ENCODE data around the gene UPF3A.

DNA sequence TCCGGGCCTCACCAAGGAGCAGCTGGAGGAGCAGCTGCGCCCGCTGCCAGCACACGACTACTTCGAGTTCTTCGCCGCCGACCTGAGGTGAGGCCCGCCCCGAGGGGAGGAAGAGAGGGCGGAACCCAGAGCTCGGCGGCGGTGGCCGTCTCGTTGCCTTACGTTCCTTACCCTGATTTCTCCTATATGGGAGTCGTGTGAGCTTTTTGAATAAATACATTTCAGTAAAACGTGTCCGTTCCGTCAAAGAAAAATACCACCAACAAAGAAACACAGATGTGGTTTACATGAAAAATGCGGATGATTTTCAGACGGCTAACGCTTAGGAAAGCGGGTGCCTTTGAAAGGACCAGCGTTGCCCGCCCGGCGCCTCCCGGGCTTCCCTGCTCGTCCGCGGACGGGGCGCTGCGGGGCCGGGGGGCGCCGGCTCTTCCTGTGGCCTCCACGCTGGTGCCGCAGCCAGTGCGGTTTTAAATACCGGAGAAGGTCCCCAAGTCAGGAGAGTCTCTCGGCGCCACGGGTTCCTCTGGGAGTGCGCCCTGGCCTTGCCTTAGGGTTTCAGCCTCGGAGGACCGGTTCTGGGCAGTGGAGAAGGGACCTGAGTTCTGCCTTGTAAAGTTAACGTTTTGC lies 755 bp downstream of the UPF3A start:
- TF ChIP-seq, protein P1, sequence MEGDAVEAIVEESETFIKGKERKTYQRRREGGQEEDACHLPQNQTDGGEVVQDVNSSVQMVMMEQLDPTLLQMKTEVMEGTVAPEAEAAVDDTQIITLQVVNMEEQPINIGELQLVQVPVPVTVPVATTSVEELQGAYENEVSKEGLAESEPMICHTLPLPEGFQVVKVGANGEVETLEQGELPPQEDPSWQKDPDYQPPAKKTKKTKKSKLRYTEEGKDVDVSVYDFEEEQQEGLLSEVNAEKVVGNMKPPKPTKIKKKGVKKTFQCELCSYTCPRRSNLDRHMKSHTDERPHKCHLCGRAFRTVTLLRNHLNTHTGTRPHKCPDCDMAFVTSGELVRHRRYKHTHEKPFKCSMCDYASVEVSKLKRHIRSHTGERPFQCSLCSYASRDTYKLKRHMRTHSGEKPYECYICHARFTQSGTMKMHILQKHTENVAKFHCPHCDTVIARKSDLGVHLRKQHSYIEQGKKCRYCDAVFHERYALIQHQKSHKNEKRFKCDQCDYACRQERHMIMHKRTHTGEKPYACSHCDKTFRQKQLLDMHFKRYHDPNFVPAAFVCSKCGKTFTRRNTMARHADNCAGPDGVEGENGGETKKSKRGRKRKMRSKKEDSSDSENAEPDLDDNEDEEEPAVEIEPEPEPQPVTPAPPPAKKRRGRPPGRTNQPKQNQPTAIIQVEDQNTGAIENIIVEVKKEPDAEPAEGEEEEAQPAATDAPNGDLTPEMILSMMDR (conservative IDR thresholded peaks at IDR 0.05; ENCODE audit: low read length), result no peak
- TF ChIP-seq EZH2phosphoT487 (IDR thresholded peaks at IDR 0.05; ENCODE audit: borderline replicate concordance), result no peak

Measured in Loucy (cell line).